ENCODE results near the gene USP1.
A peak's percentile ranks its signal among the peaks of the same experiment; 100 is the strongest.

The USP1 gene

GRCh38 chr1:62439652-62440371, 3.0 kb downstream of the USP1 start:
- peak; percentile 49 for DNase-seq (ENCODE audit: extremely low spot score)
- TF ChIP-seq, protein P1, sequence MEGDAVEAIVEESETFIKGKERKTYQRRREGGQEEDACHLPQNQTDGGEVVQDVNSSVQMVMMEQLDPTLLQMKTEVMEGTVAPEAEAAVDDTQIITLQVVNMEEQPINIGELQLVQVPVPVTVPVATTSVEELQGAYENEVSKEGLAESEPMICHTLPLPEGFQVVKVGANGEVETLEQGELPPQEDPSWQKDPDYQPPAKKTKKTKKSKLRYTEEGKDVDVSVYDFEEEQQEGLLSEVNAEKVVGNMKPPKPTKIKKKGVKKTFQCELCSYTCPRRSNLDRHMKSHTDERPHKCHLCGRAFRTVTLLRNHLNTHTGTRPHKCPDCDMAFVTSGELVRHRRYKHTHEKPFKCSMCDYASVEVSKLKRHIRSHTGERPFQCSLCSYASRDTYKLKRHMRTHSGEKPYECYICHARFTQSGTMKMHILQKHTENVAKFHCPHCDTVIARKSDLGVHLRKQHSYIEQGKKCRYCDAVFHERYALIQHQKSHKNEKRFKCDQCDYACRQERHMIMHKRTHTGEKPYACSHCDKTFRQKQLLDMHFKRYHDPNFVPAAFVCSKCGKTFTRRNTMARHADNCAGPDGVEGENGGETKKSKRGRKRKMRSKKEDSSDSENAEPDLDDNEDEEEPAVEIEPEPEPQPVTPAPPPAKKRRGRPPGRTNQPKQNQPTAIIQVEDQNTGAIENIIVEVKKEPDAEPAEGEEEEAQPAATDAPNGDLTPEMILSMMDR (IDR thresholded peaks at IDR 0.05; ENCODE audit: control extremely low read depth, extremely low read depth, low read depth, missing control alignments), result no peak
- CTCF ChIA-PET, result interaction anchor here (1.3 to 1.8 kb wide), 2 partner anchors 11 to 18 kb away, joined by 3 to 9 read pairs; no protein-coding TSS in a partner anchor
- POLR2A ChIA-PET, result no interaction called here

DNA sequence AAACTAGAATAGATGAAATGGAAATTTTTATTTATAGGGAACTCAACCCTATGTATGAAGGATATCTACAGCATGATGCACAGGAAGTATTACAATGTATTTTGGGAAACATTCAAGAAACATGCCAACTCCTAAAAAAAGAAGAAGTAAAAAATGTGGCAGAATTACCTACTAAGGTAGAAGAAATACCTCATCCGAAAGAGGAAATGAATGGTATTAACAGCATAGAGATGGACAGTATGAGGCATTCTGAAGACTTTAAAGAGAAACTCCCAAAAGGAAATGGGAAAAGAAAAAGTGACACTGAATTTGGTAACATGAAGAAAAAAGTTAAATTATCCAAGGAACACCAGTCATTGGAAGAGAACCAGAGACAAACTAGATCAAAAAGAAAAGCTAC, 7.9 kb downstream of the USP1 start:
- DNase-seq (ENCODE audit: extremely low spot score), result no peak
- POLR2A ChIA-PET, result no interaction called here
- CTCF ChIA-PET, result no interaction called here
- TF ChIP-seq, protein P1 (IDR thresholded peaks at IDR 0.05; ENCODE audit: control extremely low read depth, extremely low read depth, low read depth, missing control alignments), result no peak

- TF ChIP-seq, protein P1 (IDR thresholded peaks at IDR 0.05; ENCODE audit: control extremely low read depth, extremely low read depth, low read depth, missing control alignments), result no peak
- ChIA-PET CTCF (interaction anchor here (1.1 kb wide), 1 partner anchor 26 kb away, joined by 3 read pairs; no protein-coding TSS in a partner anchor), POLR2A (no interaction called here)
- DNase-seq (ENCODE audit: extremely low spot score), result no peak
Observed at GRCh38 chr1:62448221-62448933, 11.5 kb downstream of the USP1 start.

GRCh38 chr1:62450301-62450700, 13.5 kb downstream of the USP1 start:
- TF ChIP-seq, protein P1 (IDR thresholded peaks at IDR 0.05; ENCODE audit: control extremely low read depth, extremely low read depth, low read depth, missing control alignments), result no peak
- ChIA-PET POLR2A (no interaction called here), CTCF (interaction anchor here (0.8 to 1.8 kb wide), 8 partner anchors 8 to 296 kb away, joined by 3 to 9 read pairs (median 4); no protein-coding TSS in a partner anchor)
- DNase-seq (ENCODE audit: extremely low spot score), result no peak

DNA sequence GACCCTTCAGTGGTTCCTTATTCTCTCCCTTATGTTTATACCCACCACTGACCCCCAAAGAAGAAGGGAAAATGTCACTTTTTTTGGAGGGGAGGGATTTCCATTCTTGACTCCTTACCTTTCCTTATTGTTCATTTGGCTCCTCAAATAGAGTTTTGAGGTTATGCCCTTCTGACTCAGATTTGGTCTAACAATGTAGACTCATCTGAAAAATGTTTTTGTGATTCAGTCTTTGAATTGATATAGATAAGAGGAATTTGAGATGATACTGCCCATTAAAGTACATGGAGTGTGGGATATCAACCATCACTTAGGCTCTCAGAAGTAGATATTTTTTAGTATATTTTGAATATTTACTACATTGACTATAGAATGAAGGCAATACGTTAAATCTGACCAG, 16.1 kb downstream of the USP1 start:
- ChIA-PET CTCF (no interaction called here), POLR2A (no interaction called here)
- TF ChIP-seq, protein P1 (IDR thresholded peaks at IDR 0.05; ENCODE audit: control extremely low read depth, extremely low read depth, low read depth, missing control alignments), result no peak
- no peak for DNase-seq (ENCODE audit: extremely low spot score)

DNA sequence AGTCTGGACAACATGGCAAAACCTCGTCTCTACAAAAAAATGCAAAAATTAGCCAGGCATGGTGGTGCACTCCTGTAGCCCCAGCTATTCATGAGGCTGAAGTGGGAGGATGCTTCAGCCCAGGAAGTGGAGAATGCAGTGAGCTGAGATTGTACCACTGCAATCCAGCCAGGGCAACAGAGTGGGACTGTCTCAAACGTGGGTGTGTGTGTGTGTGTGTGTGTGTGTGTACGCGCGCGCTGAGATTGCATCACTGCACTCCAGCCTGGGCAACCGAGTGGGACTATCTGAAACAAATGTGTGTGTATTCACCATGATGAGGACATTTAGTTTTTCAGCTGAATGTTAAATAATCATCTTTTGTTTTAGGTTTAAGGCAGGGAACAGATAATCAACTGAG, 21.1 kb downstream of the USP1 start:
- no peak for DNase-seq (ENCODE audit: extremely low spot score)
- POLR2A ChIA-PET, result no interaction called here
- TF ChIP-seq, protein P1 (IDR thresholded peaks at IDR 0.05; ENCODE audit: control extremely low read depth, extremely low read depth, low read depth, missing control alignments), result no peak
- CTCF ChIA-PET, result interaction anchor here (1.3 to 1.7 kb wide), 2 partner anchors 11 to 17 kb away, joined by 3 to 6 read pairs; no protein-coding TSS in a partner anchor

All from GM10248 (cell line).